ENCODE results near the gene MAP4K4.

The MAP4K4 gene

DNA sequence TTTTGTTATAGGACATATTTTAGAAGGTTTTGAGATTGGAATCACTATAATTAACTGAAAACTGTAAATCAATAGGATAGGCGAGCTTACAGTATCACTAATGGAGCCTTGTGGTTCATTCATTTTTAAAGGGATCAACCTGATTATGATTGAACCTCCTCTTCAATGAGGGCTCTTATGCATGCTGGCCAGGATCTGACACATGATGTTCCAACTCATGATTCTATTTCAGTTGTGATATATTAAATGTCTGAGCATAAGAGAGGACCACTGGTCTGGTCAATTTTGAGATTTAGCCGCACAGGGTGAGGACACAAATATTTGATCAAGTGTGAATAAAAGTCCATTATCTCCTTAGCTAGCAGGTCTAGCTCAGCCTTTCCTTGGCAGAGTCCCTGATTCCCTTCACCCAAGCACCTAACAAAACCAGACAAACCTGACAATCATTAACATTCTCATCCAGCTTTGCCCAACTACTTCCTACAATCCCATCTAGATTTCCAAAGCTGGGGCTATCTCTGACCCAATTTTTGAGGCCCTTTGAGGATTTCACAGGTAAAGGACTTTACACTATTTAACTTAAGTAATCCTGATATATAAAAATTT is 6.9 kb upstream of the MAP4K4 start:
- no peaks in the 10 kb centered on the region for H4K20me1 ChIP-seq (ENCODE audit: insufficient read depth, low read length)
- no peaks in the 10 kb centered on the region for H3K79me2 ChIP-seq (ENCODE audit: low read length)
- no peak for TF ChIP-seq EZH2phosphoT487 (IDR thresholded peaks at IDR 0.05; ENCODE audit: low read depth)
- TF ChIP-seq, protein P1, sequence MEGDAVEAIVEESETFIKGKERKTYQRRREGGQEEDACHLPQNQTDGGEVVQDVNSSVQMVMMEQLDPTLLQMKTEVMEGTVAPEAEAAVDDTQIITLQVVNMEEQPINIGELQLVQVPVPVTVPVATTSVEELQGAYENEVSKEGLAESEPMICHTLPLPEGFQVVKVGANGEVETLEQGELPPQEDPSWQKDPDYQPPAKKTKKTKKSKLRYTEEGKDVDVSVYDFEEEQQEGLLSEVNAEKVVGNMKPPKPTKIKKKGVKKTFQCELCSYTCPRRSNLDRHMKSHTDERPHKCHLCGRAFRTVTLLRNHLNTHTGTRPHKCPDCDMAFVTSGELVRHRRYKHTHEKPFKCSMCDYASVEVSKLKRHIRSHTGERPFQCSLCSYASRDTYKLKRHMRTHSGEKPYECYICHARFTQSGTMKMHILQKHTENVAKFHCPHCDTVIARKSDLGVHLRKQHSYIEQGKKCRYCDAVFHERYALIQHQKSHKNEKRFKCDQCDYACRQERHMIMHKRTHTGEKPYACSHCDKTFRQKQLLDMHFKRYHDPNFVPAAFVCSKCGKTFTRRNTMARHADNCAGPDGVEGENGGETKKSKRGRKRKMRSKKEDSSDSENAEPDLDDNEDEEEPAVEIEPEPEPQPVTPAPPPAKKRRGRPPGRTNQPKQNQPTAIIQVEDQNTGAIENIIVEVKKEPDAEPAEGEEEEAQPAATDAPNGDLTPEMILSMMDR (IDR thresholded peaks at IDR 0.05; ENCODE audit: low read depth, low read length) = no peak
- H3K27me3 ChIP-seq (ENCODE audit: low read depth, low read length) = no peaks in the 10 kb centered on the region
- peaks cover 8% of the 10 kb centered on the region for H3K4me1 ChIP-seq (ENCODE audit: low read length)
- no peak overlapping the region for H3K4me3 ChIP-seq (ENCODE audit: low read length)
- H2AFZ ChIP-seq (ENCODE audit: low read depth, low read length) = no peak overlapping the region
- H3K27ac ChIP-seq (ENCODE audit: low read length) = no peak overlapping the region
- H3K9ac ChIP-seq (ENCODE audit: low read length) = no peak overlapping the region
- no peaks in the 10 kb centered on the region for H3K36me3 ChIP-seq (replicated peaks; ENCODE audit: low read depth, low read length)
- no peaks in the 10 kb centered on the region for H3K9me3 ChIP-seq (ENCODE audit: insufficient read depth, low read length)
- no peak overlapping the region for H3K4me2 ChIP-seq (ENCODE audit: low read length)

GRCh38 chr2:101692041-101692440 is 5.5 kb upstream of the MAP4K4 start:
- no peaks in the 10 kb centered on the region for H3K27me3 ChIP-seq (ENCODE audit: low read depth, low read length)
- no peaks in the 10 kb centered on the region for H3K79me2 ChIP-seq (ENCODE audit: low read length)
- no peak overlapping the region for H3K27ac ChIP-seq (ENCODE audit: low read length)
- H3K4me2 ChIP-seq (ENCODE audit: low read length) = no peak overlapping the region
- TF ChIP-seq, protein P1 (IDR thresholded peaks at IDR 0.05; ENCODE audit: low read depth, low read length) = no peak
- TF ChIP-seq EZH2phosphoT487 (IDR thresholded peaks at IDR 0.05; ENCODE audit: low read depth) = no peak
- H3K4me3 ChIP-seq (ENCODE audit: low read length) = no peak overlapping the region
- H3K36me3 ChIP-seq (replicated peaks; ENCODE audit: low read depth, low read length) = no peaks in the 10 kb centered on the region
- H3K9me3 ChIP-seq (ENCODE audit: insufficient read depth, low read length) = no peaks in the 10 kb centered on the region
- no peak overlapping the region for H2AFZ ChIP-seq (ENCODE audit: low read depth, low read length)
- no peak overlapping the region for H3K9ac ChIP-seq (ENCODE audit: low read length)
- no peaks in the 10 kb centered on the region for H4K20me1 ChIP-seq (ENCODE audit: insufficient read depth, low read length)
- H3K4me1 ChIP-seq (ENCODE audit: low read length) = peaks cover 15% of the 10 kb centered on the region

DNA sequence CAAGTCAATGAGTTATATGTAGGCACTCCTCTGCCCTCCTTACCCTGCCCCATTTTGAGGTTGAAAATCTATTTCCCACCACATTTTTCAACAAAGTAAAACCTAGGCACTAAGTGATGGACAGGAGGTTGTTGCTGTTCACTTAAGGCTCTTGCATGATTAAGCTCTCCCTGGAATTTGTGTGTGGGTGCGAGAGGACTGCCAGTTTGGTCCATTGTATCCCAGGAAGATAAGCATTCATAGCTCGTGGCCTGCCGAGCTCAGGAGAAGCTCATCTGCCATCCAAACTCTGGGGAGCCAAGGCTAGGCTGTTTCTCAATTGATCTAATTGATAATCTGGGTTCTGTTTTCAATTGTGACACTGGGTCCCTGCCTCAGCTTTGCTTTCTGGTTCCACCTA is 4.7 kb upstream of the MAP4K4 start:
- TF ChIP-seq, protein P1 (IDR thresholded peaks at IDR 0.05; ENCODE audit: low read depth, low read length) = no peak
- TF ChIP-seq EZH2phosphoT487 (IDR thresholded peaks at IDR 0.05; ENCODE audit: low read depth) = no peak
- Histone ChIP-seq H3K4me1 (ENCODE audit: low read length) (peaks cover 15% of the 10 kb centered on the region), H4K20me1 (ENCODE audit: insufficient read depth, low read length) (no peaks in the 10 kb centered on the region), H3K27me3 (ENCODE audit: low read depth, low read length) (no peaks in the 10 kb centered on the region), H3K4me3 (ENCODE audit: low read length) (no peak overlapping the region), H3K27ac (ENCODE audit: low read length) (no peak overlapping the region), H3K36me3 (replicated peaks; ENCODE audit: low read depth, low read length) (no peaks in the 10 kb centered on the region), H3K4me2 (ENCODE audit: low read length) (no peak overlapping the region), H2AFZ (ENCODE audit: low read depth, low read length) (no peak overlapping the region), H3K79me2 (ENCODE audit: low read length) (peaks cover under 1% of the 10 kb centered on the region; the same call in 1 of the 2 replicates), H3K9me3 (ENCODE audit: insufficient read depth, low read length) (no peaks in the 10 kb centered on the region), H3K9ac (ENCODE audit: low read length) (no peak overlapping the region)

GRCh38 chr2:101693991-101694588 is 3.4 kb upstream of the MAP4K4 start:
- Histone ChIP-seq H3K4me1 (ENCODE audit: low read length) (peaks cover 13% of the 10 kb centered on the region), H2AFZ (ENCODE audit: low read depth, low read length) (no peak overlapping the region), H3K9ac (ENCODE audit: low read length) (no peak overlapping the region), H4K20me1 (ENCODE audit: insufficient read depth, low read length) (peaks cover 4% of the 10 kb centered on the region; the same call in 1 of the 2 replicates), H3K4me2 (ENCODE audit: low read length) (no peak overlapping the region), H3K36me3 (replicated peaks; ENCODE audit: low read depth, low read length) (peaks cover 7% of the 10 kb centered on the region), H3K4me3 (ENCODE audit: low read length) (no peak overlapping the region), H3K27ac (ENCODE audit: low read length) (no peak overlapping the region), H3K79me2 (ENCODE audit: low read length) (peaks cover 14% of the 10 kb centered on the region), H3K9me3 (ENCODE audit: insufficient read depth, low read length) (no peaks in the 10 kb centered on the region), H3K27me3 (ENCODE audit: low read depth, low read length) (no peaks in the 10 kb centered on the region)
- TF ChIP-seq EZH2phosphoT487 (IDR thresholded peaks at IDR 0.05; ENCODE audit: low read depth) = no peak
- TF ChIP-seq, protein P1 (IDR thresholded peaks at IDR 0.05; ENCODE audit: low read depth, low read length) = no peak
